GM21447 (cell line): ENCODE data around the gene HUNK.
"Not testable (repeated sequence)": the region's sequence is repeated elsewhere in the genome, so short reads cannot be mapped to it uniquely, and the experiment has no call there.

Experiments used
- ATAC-seq: cut with Tn5 transposase; IDR thresholded peaks from one replicate; pipeline ENCODE4 v1.9.1; 2021; ENCODE audit not compliant: unreplicated experiment

The HUNK gene

GRCh38 chr21:31918250-31918775, 45.5 kb downstream of the HUNK start:
- ATAC-seq = no peak

- no peak for ATAC-seq
These were observed 47.5 kb downstream of the HUNK start for GRCh38 chr21:31920275-31920674.

GRCh38 chr21:31921079-31921478, 48.3 kb downstream of the HUNK start:
- no peak for ATAC-seq

GRCh38 chr21:31922881-31923280, 50.1 kb downstream of the HUNK start:
- no peak for ATAC-seq

- ATAC-seq = no peak
These were observed 50.9 kb downstream of the HUNK start for GRCh38 chr21:31923756-31924155.

GRCh38 chr21:31924548-31924947, 51.7 kb downstream of the HUNK start:
- no peak for ATAC-seq

- ATAC-seq = no peak
These were observed 53.7 kb downstream of the HUNK start for GRCh38 chr21:31926498-31926897.

GRCh38 chr21:31927689-31928353, 55.0 kb downstream of the HUNK start:
- ATAC-seq = no peak

GRCh38 chr21:31928656-31929055, 55.8 kb downstream of the HUNK start:
- ATAC-seq = no peak

GRCh38 chr21:31929548-31929947, 56.7 kb downstream of the HUNK start:
- ATAC-seq = no peak

- no peak for ATAC-seq
These were observed 57.2 kb downstream of the HUNK start for GRCh38 chr21:31930001-31930400.

GRCh38 chr21:31931644-31932469, 59.0 kb downstream of the HUNK start:
- no peak for ATAC-seq

GRCh38 chr21:31932470-31932764, 59.6 kb downstream of the HUNK start:
- no peak for ATAC-seq

- no peak for ATAC-seq
These were observed 64.5 kb downstream of the HUNK start for GRCh38 chr21:31937303-31937702.

- ATAC-seq = no peak
These were observed 65.8 kb downstream of the HUNK start for GRCh38 chr21:31938330-31939301.

GRCh38 chr21:31941694-31942093, 68.9 kb downstream of the HUNK start:
- ATAC-seq = no peak

GRCh38 chr21:31943561-31943960, 70.7 kb downstream of the HUNK start:
- no peak for ATAC-seq

GRCh38 chr21:31945141-31945540, 72.3 kb downstream of the HUNK start:
- ATAC-seq = no peak

GRCh38 chr21:31945546-31945945, 72.7 kb downstream of the HUNK start:
- no peak for ATAC-seq

- ATAC-seq = no peak
These were observed 73.4 kb downstream of the HUNK start for GRCh38 chr21:31946231-31946630.

- not testable (repeated sequence) for ATAC-seq
These were observed 74.2 kb downstream of the HUNK start for GRCh38 chr21:31946876-31947550.
